ENCODE measurements around the gene SLC4A4.

The SLC4A4 gene

DNA sequence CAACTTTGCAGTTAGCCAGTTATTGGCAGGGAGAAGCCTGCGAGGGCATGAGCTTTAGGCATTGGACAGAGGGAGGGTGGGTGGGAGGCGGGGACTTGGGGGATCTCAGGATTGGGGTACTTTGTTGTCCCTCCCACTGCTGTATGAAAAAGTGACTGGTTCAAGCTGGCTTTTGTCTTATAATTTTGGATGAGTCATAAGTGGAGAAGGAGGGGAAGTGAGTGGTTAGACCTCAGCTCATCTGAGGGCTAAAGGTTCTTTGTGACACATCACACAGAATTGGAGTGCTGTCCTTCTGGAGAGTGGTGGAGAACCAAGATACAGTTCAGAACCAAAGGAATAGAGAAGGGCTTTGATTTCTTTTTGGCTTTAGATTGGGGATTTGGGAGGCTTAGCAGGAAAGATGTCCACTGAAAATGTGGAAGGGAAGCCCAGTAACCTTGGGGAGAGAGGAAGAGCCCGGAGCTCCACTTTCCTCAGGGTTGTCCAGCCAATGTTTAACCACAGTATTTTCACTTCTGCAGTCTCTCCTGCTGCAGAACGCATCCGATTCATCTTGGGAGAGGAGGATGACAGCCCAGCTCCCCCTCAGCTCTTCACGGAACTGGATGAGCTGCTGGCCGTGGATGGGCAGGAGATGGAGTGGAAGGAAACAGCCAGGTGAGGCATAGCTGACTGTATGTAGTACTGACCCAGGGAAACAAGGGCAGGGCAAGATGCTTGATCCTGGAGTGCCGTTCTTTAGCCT lies at the start of gene SLC4A4:
Gene SLC4A4 (plus strand): TSS at position 175 of the 748 bp plus-strand sequence.
- TF ChIP-seq, protein P1, sequence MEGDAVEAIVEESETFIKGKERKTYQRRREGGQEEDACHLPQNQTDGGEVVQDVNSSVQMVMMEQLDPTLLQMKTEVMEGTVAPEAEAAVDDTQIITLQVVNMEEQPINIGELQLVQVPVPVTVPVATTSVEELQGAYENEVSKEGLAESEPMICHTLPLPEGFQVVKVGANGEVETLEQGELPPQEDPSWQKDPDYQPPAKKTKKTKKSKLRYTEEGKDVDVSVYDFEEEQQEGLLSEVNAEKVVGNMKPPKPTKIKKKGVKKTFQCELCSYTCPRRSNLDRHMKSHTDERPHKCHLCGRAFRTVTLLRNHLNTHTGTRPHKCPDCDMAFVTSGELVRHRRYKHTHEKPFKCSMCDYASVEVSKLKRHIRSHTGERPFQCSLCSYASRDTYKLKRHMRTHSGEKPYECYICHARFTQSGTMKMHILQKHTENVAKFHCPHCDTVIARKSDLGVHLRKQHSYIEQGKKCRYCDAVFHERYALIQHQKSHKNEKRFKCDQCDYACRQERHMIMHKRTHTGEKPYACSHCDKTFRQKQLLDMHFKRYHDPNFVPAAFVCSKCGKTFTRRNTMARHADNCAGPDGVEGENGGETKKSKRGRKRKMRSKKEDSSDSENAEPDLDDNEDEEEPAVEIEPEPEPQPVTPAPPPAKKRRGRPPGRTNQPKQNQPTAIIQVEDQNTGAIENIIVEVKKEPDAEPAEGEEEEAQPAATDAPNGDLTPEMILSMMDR (conservative IDR thresholded peaks at IDR 0.05; ENCODE audit: control insufficient read depth, insufficient read depth, low read depth, low read length): no peak
- H3K4me3 ChIP-seq (ENCODE audit: control insufficient read depth, low read depth, low read length): no peak within 1 kb of the TSS
- DNase-seq (ENCODE audit: low read depth): peak; percentile 69

DNA sequence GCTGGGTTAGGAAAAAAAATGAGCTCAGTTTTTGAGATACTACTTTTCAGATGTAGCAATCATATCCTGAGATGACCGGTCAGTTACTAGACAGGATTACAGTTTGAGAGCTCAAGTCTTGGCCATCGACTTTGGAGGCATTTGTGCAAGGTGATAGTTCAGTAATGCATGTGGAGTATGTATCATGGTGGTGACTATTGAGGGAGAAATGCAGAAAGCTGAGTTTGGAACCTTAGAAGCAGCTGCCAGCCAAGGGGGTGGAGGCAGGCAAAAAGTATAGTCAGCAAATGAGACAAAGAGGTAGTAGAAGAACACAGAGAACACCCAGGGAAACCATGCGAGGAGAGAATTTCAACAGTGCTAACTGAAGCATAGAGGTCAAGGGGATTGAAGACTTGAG lies 48.7 kb upstream of the SLC4A4 start:
- TF ChIP-seq, protein P1 (conservative IDR thresholded peaks at IDR 0.05; ENCODE audit: control insufficient read depth, insufficient read depth, low read depth, low read length): no peak
- no peak overlapping the region for H3K4me3 ChIP-seq (ENCODE audit: control insufficient read depth, low read depth, low read length)
- peak; percentile 63 for DNase-seq (ENCODE audit: low read depth)

- TF ChIP-seq, protein P1 (conservative IDR thresholded peaks at IDR 0.05; ENCODE audit: control insufficient read depth, insufficient read depth, low read depth, low read length): no peak
- H3K4me3 ChIP-seq (ENCODE audit: control insufficient read depth, low read depth, low read length): no peak overlapping the region
- no peak for DNase-seq (ENCODE audit: low read depth)
Observed at GRCh38 chr4:71290476-71290875, 48.3 kb upstream of the SLC4A4 start.

GRCh38 chr4:71292228-71292627 lies 46.6 kb upstream of the SLC4A4 start:
- TF ChIP-seq, protein P1 (conservative IDR thresholded peaks at IDR 0.05; ENCODE audit: control insufficient read depth, insufficient read depth, low read depth, low read length): no peak
- DNase-seq (ENCODE audit: low read depth): no peak
- no peak overlapping the region for H3K4me3 ChIP-seq (ENCODE audit: control insufficient read depth, low read depth, low read length)

- TF ChIP-seq, protein P1 (conservative IDR thresholded peaks at IDR 0.05; ENCODE audit: control insufficient read depth, insufficient read depth, low read depth, low read length): no peak
- H3K4me3 ChIP-seq (ENCODE audit: control insufficient read depth, low read depth, low read length): no peak overlapping the region
- peak; percentile 71 for DNase-seq (ENCODE audit: low read depth)
Observed at GRCh38 chr4:71293705-71294104, 45.1 kb upstream of the SLC4A4 start.

- DNase-seq (ENCODE audit: low read depth): peak; percentile 38
- no peak overlapping the region for H3K4me3 ChIP-seq (ENCODE audit: control insufficient read depth, low read depth, low read length)
- TF ChIP-seq, protein P1 (conservative IDR thresholded peaks at IDR 0.05; ENCODE audit: control insufficient read depth, insufficient read depth, low read depth, low read length): no peak
Observed at GRCh38 chr4:71294301-71294700, 44.5 kb upstream of the SLC4A4 start.

Measured in fibroblast of mammary gland (primary cell).